Aorta (tissue), 5 donors: ENCODE measurements around the gene SKOR2. TPM values are rescaled to one million over a fixed set of nuclear protein-coding genes. Genes with fewer than 3 reads are reported as not detected.
A peak's percentile ranks its signal among the peaks of the same experiment; 100 is the strongest.

ENCODE experiments used
- ATAC-seq: fragments of 200-7000 bp; cut with Tn5 transposase; one replicate; pipeline ENCODE4 v1.9.1; 2022; ENCODE audit warnings: moderate library complexity; ENCODE audit not compliant: low FRiP score
- DNase-seq, 2 donors: peaks; one replicate each; pipeline ENCODE4 v3.0.0-alpha.2; 2020
- H3K27ac ChIP-seq, 2 donors: one replicate each; pipeline ENCODE4 v1.5.1; 2013; ENCODE audit warnings: low read length in 2 of 2, mild to moderate bottlenecking in 2 of 2, moderate library complexity in 2 of 2, control low read depth in 1 of 2, inconsistent platforms in 1 of 2, low read depth in 1 of 2
- H3K27me3 ChIP-seq, 2 donors: one replicate each; pipeline ENCODE4 v1.6.1; 2013; ENCODE audit warnings: control low read depth in 1 of 2, low read length in 1 of 2, mild to moderate bottlenecking in 1 of 2, moderate library complexity in 1 of 2; ENCODE audit not compliant: insufficient read depth in 2 of 2, control insufficient read depth in 1 of 2
- H3K36me3 ChIP-seq, 2 donors: one replicate each; pipeline ENCODE4 v1.6.1; 2013; ENCODE audit warnings: control low read depth in 1 of 2, low read length in 1 of 2, mild to moderate bottlenecking in 1 of 2; ENCODE audit not compliant: insufficient read depth in 2 of 2, control insufficient read depth in 1 of 2
- H3K4me1 ChIP-seq, 2 donors: one replicate each; pipeline ENCODE4 v1.6.1; 2013; ENCODE audit warnings: low read length in 2 of 2, control low read depth in 1 of 2, mild to moderate bottlenecking in 1 of 2, moderate library complexity in 1 of 2; ENCODE audit not compliant: insufficient read depth in 2 of 2, control insufficient read depth in 1 of 2
- H3K4me3 ChIP-seq, 2 donors: one replicate each; pipeline ENCODE4 v1.5.1; 2013; ENCODE audit warnings: low read length in 2 of 2, control low read depth in 1 of 2, mild to moderate bottlenecking in 1 of 2
- H3K9me3 ChIP-seq: one replicate; pipeline ENCODE4 v1.6.1; 2013; ENCODE audit warnings: mild to moderate bottlenecking, low read length; ENCODE audit not compliant: control insufficient read depth
- WGBS, 2 donors: extraction: QIAGEN DNeasy Blood & Tissue Kit; methylation state at CpG; one replicate each; pipeline ENCODE4 v1.1.7; 2013; 5-methylcytosine and 5-hydroxymethylcytosine counted together
- intact Hi-C, 2 donors: fragments of 100-400 bp; cut with DNase I; formaldehyde crosslinking; loops; one replicate each; pipeline versions ENCODE4 v1.14.2 to v1.15.0; 2022
- polyA plus RNA-seq, 2 donors: library from polyadenylated mRNA; stranded (reverse); fragments of 200-250 nt; gene quantifications; one replicate each; pipeline ENCODE4 v1.2.3, GENCODE V29; 2013
- total RNA-seq, 2 donors: library from RNA; stranded (reverse); fragmentation: NEBNext Ultra II Directional; extraction: Animal tissue kit (Norgen Biotek cat#: 25700); gene quantifications; one replicate each; pipeline ENCODE4 v1.2.1, GENCODE V29; 2021
- donor health status: healthy with polysubstance abuse.
- donor health status: Bipolar disorder and iron deficiency.
- donor health status: DM: no; HTN: no; CAD: no.
- donor health status: DM: no; HTN: no; CAD: no.
- donor health status: DM: yes; HTN: yes; CAD: no.

The SKOR2 gene
- total and polyA plus RNA-seq, 4 donors: not detected

DNA sequence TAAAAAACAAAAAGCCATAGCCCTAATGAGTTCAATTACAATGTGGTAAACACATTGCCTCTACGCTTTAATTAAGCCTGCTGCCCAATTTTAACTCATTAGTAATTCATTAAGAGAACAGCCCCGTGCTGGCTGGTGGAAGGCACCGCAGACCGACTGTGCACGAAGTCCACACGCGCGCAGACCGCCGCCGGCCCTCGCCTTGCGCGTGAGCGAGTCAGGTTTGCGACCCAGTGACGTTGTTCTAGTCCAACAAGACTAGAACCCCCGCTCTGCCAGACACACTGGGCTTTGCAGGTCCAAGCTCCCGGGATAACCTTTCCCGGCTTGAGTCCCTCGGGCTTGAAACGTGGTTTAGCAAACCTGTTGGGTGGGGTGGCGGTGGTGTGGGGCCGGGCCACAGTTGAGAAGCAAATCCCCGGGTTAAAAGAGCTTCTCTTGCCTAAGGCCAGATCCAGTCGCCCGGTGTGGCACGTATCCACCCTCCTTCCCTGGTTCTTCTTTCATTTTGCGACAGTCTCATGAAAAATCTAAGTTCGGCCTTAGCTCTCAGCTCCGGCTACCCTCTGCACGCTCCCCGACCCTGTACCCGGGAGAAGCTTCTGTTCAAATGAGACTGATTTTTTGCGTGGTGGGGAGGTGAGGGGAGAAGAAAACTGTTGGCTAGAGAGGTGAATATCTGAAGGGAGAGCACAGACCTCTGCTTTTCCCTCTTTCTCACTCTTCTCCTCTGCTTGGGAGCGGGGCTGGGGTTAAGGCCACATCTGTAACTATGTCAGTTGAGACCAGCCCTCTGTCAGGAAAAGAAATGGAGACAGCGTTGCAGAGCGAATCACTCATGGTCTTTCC, 11.1 kb upstream of the SKOR2 start:
- intact Hi-C loops: no loop called here
- peaks cover 0 to 4% of the 10 kb centered on the region in 2 donors for H3K27me3 ChIP-seq

DNA sequence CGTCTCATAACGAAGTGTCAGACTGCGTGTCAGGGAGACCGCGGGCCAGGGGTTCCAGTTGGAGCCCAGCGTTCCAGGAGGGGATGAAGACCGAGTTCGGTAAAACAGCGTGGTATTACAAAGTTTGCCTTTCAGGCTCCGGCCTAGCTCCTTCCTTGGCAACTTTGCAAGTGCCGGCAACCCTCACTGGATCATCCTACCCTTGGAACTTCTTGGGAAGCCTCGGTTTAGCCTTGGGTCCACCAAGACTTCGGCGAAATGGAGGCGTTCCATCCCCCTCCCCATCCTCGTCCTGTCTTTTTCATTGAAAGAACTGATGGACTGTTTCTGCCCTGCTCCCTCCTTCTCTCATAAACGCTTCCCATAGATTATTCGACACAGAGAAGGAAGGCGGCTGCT, 10.4 kb upstream of the SKOR2 start:
- Histone ChIP-seq H3K4me1 (no peaks in the 10 kb centered on the region), H3K27me3 (peaks cover 0 to 4% of the 10 kb centered on the region in 2 donors), H3K27ac (no peak overlapping the region), H3K4me3 (no peak overlapping the region), H3K36me3 (no peaks in the 10 kb centered on the region), H3K9me3 (peaks cover 7% of the 10 kb centered on the region)
- intact Hi-C loops: no loop called here
- no peak for ATAC-seq
- 3 to 4% methylated on average over 19 of the region's 19 CpGs for WGBS, 2 donors
- DNase-seq: no peak

More for the DNA sequence above, 11.1 kb upstream of the SKOR2 start:
- no peak for DNase-seq
- 3% methylated on average over 38 of the region's 38 CpGs for WGBS, 2 donors
- H3K36me3 ChIP-seq: no peaks in the 10 kb centered on the region
- peaks cover 7% of the 10 kb centered on the region for H3K9me3 ChIP-seq
- ATAC-seq: no peak
- H3K4me1 ChIP-seq: no peaks in the 10 kb centered on the region
- H3K4me3 ChIP-seq: no peak overlapping the region
- no peak overlapping the region for H3K27ac ChIP-seq

DNA sequence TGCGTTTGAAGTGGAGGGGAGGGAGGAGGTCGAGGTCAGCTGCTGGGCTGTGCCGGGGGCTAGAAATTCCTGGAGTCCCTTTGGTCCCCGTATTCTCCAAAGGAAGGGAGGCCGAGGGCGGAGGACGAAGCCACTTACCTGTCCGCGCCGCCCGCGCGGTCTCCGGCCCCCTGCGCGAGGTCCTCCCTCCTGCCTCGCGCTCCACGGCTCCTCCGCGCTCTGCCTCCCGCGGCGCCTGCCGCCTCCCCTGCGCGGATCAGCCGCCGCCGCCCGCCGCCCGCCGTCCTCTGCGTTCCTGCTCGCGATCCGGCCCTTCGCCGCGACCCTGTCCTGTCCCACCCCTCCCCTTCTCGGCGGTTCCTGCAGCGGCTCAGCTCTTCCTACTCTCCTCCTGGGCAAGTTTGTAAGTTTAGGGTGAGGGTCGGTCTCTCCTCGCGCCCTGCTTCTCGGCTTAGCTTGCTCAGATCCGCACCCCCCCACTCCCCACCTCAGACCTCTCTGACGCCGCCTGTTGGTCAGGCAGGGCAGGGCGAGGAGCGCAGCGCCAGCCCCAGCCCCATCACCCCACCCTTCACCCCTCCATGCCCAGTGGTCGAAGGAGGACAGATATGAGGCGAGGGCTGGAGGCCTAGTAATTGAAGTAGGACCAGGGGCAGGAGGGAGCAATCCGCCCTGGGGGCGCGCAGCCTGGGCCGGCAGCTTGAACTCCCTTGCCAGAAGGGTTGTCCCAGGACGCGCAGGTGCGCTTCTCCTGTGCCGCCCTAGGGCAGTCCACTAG, 9.7 kb upstream of the SKOR2 start:
- Histone ChIP-seq H3K27ac (no peak overlapping the region), H3K9me3 (peaks cover 7% of the 10 kb centered on the region), H3K36me3 (no peaks in the 10 kb centered on the region), H3K4me3 (no peak overlapping the region), H3K4me1 (no peaks in the 10 kb centered on the region), H3K27me3 (peaks cover 0 to 4% of the 10 kb centered on the region in 2 donors)
- ATAC-seq (no peak), DNase-seq (no peak)
- intact Hi-C loops: no loop called here
- 4 to 5% methylated on average over 64 of the region's 64 CpGs for WGBS, 2 donors

DNA sequence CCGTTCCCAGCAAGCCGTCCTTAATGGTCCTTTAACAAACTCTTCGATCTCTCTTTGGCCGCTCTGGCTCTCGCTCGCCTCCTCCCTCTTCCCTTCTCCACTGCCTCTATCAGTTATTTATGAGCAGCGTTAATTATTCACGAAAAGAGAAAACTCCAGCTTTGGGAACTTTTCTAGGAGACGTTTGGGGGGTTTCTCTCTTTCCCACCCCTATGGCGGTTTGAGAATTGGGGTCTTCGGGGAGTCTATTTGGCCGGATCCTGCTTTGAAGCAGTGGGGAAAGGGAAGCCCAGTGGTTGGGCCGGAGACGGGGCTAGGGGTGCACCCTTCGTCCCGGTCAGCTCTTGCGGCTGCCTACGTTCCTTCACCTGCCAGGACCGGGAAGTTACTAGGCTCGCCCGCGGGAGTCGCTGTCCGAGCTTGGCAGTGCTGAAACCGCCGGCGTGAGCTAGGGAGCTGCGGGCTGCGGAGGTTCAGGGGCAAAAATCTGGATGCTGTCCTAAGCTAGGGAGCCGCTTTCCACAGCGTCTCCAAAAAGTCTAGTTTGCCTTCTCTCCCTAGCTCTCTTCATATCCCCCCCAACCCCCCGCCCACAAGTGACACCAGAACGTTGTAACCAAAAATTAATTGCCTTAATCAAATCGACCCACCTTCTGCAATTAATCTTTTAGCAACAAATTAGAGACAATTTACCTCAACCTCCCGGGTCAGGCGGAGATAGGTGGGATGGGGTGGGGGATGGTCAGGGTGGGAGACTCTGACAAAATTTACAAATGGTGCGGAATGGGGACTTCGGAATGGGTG, 8.9 kb upstream of the SKOR2 start:
- peaks cover 7% of the 10 kb centered on the region for H3K9me3 ChIP-seq
- no peak overlapping the region for H3K4me3 ChIP-seq
- no peaks in the 10 kb centered on the region for H3K36me3 ChIP-seq
- ATAC-seq: peak; percentile 33
- H3K27ac ChIP-seq: no peak overlapping the region
- peaks cover 0 to 4% of the 10 kb centered on the region in 2 donors for H3K27me3 ChIP-seq
- DNase-seq: no peak
- intact Hi-C loops: no loop called here
- H3K4me1 ChIP-seq: no peaks in the 10 kb centered on the region
- WGBS, 2 donors: 6% methylated on average over 38 of the region's 38 CpGs

DNA sequence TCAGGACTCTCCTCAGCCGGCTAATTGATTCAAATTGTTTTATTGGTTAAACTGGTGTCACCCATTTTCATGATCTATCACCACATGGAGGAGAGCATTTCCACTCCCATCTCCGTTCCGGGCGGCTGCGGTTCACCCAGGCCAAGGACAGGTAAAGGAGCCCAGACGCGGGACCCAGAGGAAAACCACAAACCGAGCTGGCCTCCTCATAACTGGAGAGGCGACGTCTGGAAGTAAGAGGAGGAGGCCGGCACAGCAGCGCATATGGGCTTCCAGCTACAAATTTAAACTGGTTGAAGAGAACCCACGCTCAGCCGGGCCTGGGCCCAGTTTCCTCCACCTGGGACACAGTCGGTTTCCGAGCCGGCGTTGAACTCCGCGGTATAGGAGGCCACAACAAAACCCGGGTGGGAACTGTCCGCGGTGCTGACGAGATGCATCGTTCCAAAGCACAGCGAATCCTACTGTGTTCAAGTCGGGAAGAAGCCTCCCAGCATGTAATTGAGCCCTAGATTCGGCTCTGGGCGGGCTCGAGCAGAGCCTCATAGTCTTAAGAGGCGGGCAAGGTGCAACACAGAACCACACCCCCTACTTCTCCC, 3.0 kb upstream of the SKOR2 start:
- ATAC-seq: peak; percentile 53
- intact Hi-C loops: no loop called here
- no peak overlapping the region for H3K4me3 ChIP-seq
- H3K36me3 ChIP-seq: no peaks in the 10 kb centered on the region
- H3K27ac ChIP-seq: no peak overlapping the region
- H3K27me3 ChIP-seq: peaks cover 0 to 2% of the 10 kb centered on the region in 2 donors
- DNase-seq: peak in 1 of 2 donors; percentile 79
- H3K9me3 ChIP-seq: peaks cover 8% of the 10 kb centered on the region
- 1 to 2% methylated on average over 31 of the region's 31 CpGs for WGBS, 2 donors
- no peaks in the 10 kb centered on the region for H3K4me1 ChIP-seq

DNA sequence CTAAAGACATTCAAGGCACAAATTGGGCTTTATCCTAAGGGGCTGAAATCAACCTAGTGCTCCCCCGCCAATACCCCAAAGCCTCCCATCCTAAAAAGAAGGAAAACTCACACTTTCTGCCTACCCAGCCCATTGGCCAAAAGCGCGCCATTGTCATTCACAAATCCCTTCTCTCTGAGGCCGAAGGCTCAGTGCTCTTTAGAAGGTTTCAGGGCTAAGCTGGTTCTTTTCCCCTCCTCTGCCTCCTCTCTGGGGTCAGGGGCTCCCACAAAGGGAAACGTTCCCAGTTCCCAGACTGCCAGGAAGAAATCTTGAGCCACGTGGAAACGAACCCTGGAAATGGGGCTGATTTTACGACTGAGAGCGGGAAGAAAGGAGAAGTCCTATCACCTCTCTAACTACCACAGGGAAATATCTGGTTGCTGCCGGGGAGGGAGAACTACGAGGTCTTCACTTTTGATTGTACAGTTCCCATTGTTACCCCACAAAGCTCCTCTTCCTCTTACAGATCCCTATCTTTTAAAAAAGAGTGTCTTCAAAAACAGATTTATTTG, 1.7 kb upstream of the SKOR2 start:
- H3K4me3 ChIP-seq: no peak overlapping the region
- H3K36me3 ChIP-seq: no peaks in the 10 kb centered on the region
- WGBS, 2 donors: 1 to 3% methylated on average over 11 of the region's 11 CpGs
- intact Hi-C loops: no loop called here
- ATAC-seq (no peak), DNase-seq (no peak)
- no peaks in the 10 kb centered on the region for H3K4me1 ChIP-seq
- H3K27ac ChIP-seq: no peak overlapping the region
- no peaks in the 10 kb centered on the region for H3K27me3 ChIP-seq
- H3K9me3 ChIP-seq: peaks cover 4% of the 10 kb centered on the region

DNA sequence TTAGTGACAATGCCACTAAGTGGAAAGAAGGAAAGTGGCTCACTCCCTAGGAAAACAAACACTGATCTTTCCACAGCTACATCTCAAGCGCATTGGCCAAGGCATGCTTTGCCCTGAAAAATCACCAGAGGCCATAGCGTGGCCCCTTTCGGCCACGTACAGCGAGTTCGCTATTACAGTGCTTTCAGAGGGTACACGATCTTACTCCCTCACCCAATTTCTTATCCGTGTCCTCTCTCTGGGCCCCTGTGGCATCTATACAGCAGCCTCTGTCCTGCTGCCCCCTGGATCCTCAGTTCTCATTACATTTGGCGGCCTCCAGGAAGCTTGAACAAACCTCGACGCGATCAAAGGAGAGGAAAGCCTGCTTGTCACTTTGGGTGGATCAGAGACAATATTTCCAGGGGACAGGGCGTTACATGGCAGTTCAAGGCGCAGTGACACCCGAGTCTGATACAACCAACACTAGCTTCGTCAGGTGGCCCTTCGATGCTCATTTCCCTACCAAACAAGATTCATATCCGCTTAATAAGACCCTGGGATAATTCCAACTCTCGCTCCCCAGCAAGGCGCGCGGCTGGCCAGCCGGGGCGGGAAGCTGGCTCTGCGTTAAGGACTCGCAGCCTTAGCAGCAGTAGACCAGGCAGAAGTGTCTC, 941 bp downstream of the SKOR2 start:
- Histone ChIP-seq H3K27me3 (no peaks in the 10 kb centered on the region), H3K4me1 (no peaks in the 10 kb centered on the region), H3K36me3 (no peaks in the 10 kb centered on the region), H3K9me3 (peaks cover 4% of the 10 kb centered on the region), H3K27ac (no peak overlapping the region), H3K4me3 (no peak overlapping the region)
- WGBS, 2 donors: 3 to 4% methylated on average over 26 of the region's 26 CpGs
- ATAC-seq: no peak
- intact Hi-C loops: no loop called here
- no peak for DNase-seq
